HL-60/S4 (cell line): ENCODE results near the gene RUNDC3A.

Experiments
- in situ Hi-C: fragments of 300-500 bp; cut with MboI; formaldehyde crosslinking; loops from 2 replicates; pipeline ENCODE4 v1.14.3; 2022; ENCODE audit warnings: low sequenced_read_pairs

Gene RUNDC3A

GRCh38 chr17:44318077-44318892, 9.9 kb downstream of the RUNDC3A start:
- in situ Hi-C loops = no loop called here

- in situ Hi-C loops = no loop called here
Observed at GRCh38 chr17:44320066-44320465, 11.7 kb downstream of the RUNDC3A start.

- in situ Hi-C loops = no loop called here
Observed at GRCh38 chr17:44321246-44322120, 13.1 kb downstream of the RUNDC3A start.

GRCh38 chr17:44322236-44322895, 14.0 kb downstream of the RUNDC3A start:
- in situ Hi-C loops = no loop called here

- in situ Hi-C loops = no loop called here
Observed at GRCh38 chr17:44323359-44324091, 15.1 kb downstream of the RUNDC3A start.

- in situ Hi-C loops = no loop called here
Observed at GRCh38 chr17:44324092-44324570, 15.7 kb downstream of the RUNDC3A start.

- in situ Hi-C loops = loop anchor here (25.0 kb wide), 1 partner anchor 112 kb away; the partner anchor contains the start of gene UBTF
Observed at GRCh38 chr17:44324571-44325275, 16.3 kb downstream of the RUNDC3A start, which contains the start of gene SLC25A39. Gene SLC25A39 (minus strand): TSS chr17:44324823. CDS start chr17:44323562, 1,261 bp downstream.

GRCh38 chr17:44326861-44327444, 18.6 kb downstream of the RUNDC3A start:
- in situ Hi-C loops = loop anchor here (25.0 kb wide), 1 partner anchor 115 kb away; the partner anchor contains the start of gene UBTF

- in situ Hi-C loops = loop anchor here (25.0 kb wide), 1 partner anchor 116 kb away; the partner anchor contains the start of gene UBTF
Observed at GRCh38 chr17:44327715-44328449, 19.5 kb downstream of the RUNDC3A start.

GRCh38 chr17:44329516-44329915, 21.1 kb downstream of the RUNDC3A start:
- in situ Hi-C loops = loop anchor here (25.0 kb wide), 1 partner anchor 117 kb away; the partner anchor contains the start of gene UBTF

- in situ Hi-C loops = loop anchor here (25.0 kb wide), 1 partner anchor 118 kb away; the partner anchor contains the start of gene UBTF
Observed at GRCh38 chr17:44330263-44330662, 21.9 kb downstream of the RUNDC3A start.

- in situ Hi-C loops = loop anchor here (25.0 kb wide), 1 partner anchor 119 kb away; the partner anchor contains the start of gene UBTF
Observed at GRCh38 chr17:44331249-44331760, 22.9 kb downstream of the RUNDC3A start.

GRCh38 chr17:44333371-44333770, 25.0 kb downstream of the RUNDC3A start:
- in situ Hi-C loops = loop anchor here (25.0 kb wide), 1 partner anchor 121 kb away; the partner anchor contains the start of gene UBTF

- in situ Hi-C loops = loop anchor here (25.0 kb wide), 1 partner anchor 122 kb away; the partner anchor contains the start of gene UBTF
Observed at GRCh38 chr17:44334315-44334714, 25.9 kb downstream of the RUNDC3A start.

GRCh38 chr17:44334727-44335126, 26.3 kb downstream of the RUNDC3A start:
- in situ Hi-C loops = loop anchor here (25.0 kb wide), 1 partner anchor 122 kb away; the partner anchor contains the start of gene UBTF

- in situ Hi-C loops = loop anchor here (25.0 kb wide), 1 partner anchor 123 kb away; the partner anchor contains the start of gene UBTF
Observed at GRCh38 chr17:44335564-44335963, 27.2 kb downstream of the RUNDC3A start.

GRCh38 chr17:44335968-44336367, 27.6 kb downstream of the RUNDC3A start:
- in situ Hi-C loops = loop anchor here (25.0 kb wide), 1 partner anchor 124 kb away; the partner anchor contains the start of gene UBTF
